GM06990 (cell line): ENCODE results near the gene PDZRN3.

Experiments used
- DNase-seq: peaks from one replicate; pipeline ENCODE4 v3.0.0-alpha.2; 2011; ENCODE audit not compliant: insufficient read length; ENCODE audit errors: extremely low read depth
- H3K27me3 ChIP-seq: replicated peaks from 2 replicates; pipeline ENCODE4 v1.6.0; 2011; ENCODE audit warnings: low read length; ENCODE audit not compliant: control insufficient read depth, insufficient read depth
- H3K36me3 ChIP-seq: 2 replicates; pipeline ENCODE4 v1.5.1; 2011; ENCODE audit warnings: low read length; ENCODE audit not compliant: control insufficient read depth, insufficient read depth
- H3K4me3 ChIP-seq: replicated peaks from 2 replicates; pipeline ENCODE4 v1.5.1; 2011; ENCODE audit warnings: low read depth, mild to moderate bottlenecking, control low read depth, low read length
- TF ChIP-seq, protein P1 (sequence below): IDR thresholded peaks from 2 replicates; pipeline ENCODE4 v1.5.1; 2011; ENCODE audit warnings: low read length, control low read depth, mild to moderate bottlenecking, inconsistent platforms; ENCODE audit not compliant: insufficient read depth, poor library complexity, severe bottlenecking

The PDZRN3 gene

DNA sequence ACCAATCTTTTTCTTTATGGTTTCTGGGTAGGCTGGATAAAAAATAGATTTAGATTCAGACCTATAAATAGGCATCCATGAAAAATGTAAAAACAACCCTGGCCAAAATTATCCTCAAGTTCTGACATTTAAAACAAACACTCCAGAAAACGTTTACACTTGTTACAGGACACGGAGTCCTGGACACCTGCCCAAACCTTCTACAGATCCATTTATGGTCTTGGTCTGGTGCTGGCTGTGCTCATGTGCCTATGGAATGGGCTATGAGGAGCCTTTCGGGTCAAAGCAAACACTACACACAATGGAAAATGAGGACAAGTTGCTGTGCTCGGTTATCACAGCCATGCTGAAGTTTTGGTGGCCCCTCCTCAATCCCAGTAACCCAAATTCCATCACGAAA is 108.1 kb downstream of the PDZRN3 start:
- no peak for DNase-seq
- Histone ChIP-seq H3K4me3 (no peak overlapping the region), H3K27me3 (no peaks in the 10 kb centered on the region), H3K36me3 (no peaks in the 10 kb centered on the region)
- TF ChIP-seq, protein P1, sequence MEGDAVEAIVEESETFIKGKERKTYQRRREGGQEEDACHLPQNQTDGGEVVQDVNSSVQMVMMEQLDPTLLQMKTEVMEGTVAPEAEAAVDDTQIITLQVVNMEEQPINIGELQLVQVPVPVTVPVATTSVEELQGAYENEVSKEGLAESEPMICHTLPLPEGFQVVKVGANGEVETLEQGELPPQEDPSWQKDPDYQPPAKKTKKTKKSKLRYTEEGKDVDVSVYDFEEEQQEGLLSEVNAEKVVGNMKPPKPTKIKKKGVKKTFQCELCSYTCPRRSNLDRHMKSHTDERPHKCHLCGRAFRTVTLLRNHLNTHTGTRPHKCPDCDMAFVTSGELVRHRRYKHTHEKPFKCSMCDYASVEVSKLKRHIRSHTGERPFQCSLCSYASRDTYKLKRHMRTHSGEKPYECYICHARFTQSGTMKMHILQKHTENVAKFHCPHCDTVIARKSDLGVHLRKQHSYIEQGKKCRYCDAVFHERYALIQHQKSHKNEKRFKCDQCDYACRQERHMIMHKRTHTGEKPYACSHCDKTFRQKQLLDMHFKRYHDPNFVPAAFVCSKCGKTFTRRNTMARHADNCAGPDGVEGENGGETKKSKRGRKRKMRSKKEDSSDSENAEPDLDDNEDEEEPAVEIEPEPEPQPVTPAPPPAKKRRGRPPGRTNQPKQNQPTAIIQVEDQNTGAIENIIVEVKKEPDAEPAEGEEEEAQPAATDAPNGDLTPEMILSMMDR: no peak

DNA sequence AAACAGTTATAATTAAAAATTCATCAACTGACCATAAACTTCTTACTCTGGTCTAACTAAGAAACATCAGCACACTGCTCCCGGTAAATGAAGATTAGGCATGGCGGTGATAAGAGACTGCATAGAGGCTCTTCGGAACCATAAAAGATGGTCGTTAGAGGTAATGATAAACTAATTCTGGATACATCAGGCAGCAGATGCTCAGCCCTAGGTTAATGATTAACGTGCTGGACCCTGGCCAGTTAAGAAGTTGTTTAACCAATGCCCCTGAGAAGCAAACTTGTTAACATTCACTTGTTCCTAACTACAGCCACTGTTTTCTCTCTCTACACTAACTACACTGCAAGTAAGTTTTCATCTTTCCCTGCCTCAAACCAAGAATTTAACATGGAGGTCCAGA is 111.5 kb downstream of the PDZRN3 start:
- no peak for DNase-seq
- Histone ChIP-seq H3K36me3 (no peaks in the 10 kb centered on the region), H3K27me3 (no peaks in the 10 kb centered on the region), H3K4me3 (no peak overlapping the region)
- TF ChIP-seq, protein P1: no peak

DNA sequence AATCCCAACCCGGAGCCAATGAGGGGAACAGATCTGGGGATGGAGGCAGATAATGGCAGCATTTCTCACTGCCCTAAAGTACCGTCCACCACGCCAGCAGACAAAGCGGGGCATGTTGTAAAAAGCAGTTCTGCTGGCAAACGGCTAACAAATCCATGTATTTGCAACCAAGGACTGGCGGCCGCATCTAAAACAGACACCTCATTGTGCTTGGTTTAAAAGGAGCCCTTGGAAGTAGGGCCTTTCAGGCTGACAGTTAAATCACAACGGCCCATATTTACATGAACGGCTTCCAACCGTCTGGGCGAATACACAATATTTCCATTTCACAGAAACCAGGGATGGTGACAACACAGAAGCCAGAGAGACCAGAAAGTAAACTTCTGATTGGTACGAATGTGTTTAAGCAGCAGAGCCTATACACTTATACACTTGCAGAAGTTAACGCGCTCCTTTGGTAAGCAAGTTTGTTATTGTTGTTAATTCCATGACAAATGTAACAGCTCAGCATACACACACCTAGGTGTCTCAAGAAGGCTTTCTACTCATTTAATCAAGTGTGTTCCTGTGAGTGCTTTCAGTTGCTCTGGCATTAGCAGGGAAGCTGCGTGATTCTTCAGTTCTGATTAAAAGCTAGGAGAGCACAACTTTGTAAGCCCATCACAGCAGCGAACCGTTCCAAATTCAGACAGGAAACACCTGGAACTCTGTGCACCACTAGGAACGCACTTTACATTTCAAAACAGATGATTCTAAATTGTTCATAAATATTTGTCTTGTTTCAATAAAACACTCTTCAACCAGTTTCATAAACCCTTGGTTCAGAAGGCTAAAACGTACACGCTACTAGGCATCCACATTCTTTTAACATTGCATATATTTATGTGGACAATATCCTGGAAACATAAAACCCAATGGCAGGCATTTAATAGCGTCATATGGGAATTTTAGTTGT is 112.9 kb downstream of the PDZRN3 start:
- DNase-seq: no peak
- Histone ChIP-seq H3K27me3 (no peaks in the 10 kb centered on the region), H3K36me3 (no peaks in the 10 kb centered on the region), H3K4me3 (no peak overlapping the region)
- TF ChIP-seq, protein P1: no peak

DNA sequence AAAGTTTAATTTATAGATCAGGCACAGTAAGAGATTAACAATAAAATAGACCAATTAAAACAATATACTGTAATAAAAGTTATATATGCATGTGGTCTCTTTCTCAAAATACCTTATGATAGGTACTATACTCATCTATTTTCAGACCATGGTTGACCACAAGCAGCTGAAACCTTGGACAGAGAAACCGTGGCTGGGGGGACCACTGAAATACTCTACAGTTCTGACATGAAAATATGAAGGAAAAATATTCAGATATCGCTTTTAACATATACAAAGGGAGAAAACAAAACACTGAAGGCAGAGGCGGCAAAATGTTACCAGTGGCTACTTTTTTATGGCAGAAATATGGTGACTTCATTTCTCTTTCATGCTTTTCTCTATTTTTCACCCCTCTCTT is 114.0 kb downstream of the PDZRN3 start:
- TF ChIP-seq, protein P1: no peak
- no peak for DNase-seq

GRCh38 chr3:73510334-73510733 is 114.4 kb downstream of the PDZRN3 start:
- no peak for DNase-seq
- Histone ChIP-seq H3K36me3 (no peaks in the 10 kb centered on the region), H3K4me3 (no peak overlapping the region), H3K27me3 (no peaks in the 10 kb centered on the region)
- TF ChIP-seq, protein P1: no peak

More for the DNA sequence above, 114.0 kb downstream of the PDZRN3 start:
- Histone ChIP-seq H3K36me3 (no peaks in the 10 kb centered on the region), H3K4me3 (no peak overlapping the region), H3K27me3 (no peaks in the 10 kb centered on the region)

DNA sequence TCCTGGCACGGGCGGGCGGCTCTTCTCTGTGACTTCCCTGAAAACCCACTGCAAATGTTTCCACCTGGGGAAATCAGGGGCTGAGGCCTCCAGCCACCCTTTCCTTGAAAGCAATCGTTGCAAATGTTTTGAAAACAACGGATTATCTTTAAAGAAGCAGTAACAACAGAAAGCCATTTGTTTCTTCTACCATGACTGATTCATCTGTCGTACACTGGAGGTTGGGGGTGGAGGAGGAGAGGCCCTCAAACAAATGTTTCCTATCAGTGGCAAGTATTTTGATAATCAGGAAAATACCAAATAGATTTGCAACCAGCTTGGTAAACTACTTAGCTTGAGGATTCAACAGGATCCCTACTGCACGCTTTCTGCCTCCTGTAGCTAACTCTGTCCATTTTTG is 114.9 kb downstream of the PDZRN3 start:
- Histone ChIP-seq H3K36me3 (no peaks in the 10 kb centered on the region), H3K27me3 (no peaks in the 10 kb centered on the region), H3K4me3 (no peak overlapping the region)
- TF ChIP-seq, protein P1: no peak
- no peak for DNase-seq
